GM21390 (cell line): ENCODE results near the gene NMNAT3.

Source experiments
- ATAC-seq: cut with Tn5 transposase; IDR thresholded peaks from one replicate; pipeline ENCODE4 v1.9.1; 2021; ENCODE audit not compliant: unreplicated experiment

Gene NMNAT3

GRCh38 chr3:139548801-139549200 is 129.0 kb downstream of the NMNAT3 start:
- ATAC-seq, result no peak

GRCh38 chr3:139547666-139548065 is 130.1 kb downstream of the NMNAT3 start:
- no peak for ATAC-seq

GRCh38 chr3:139546772-139547171 is 131.0 kb downstream of the NMNAT3 start:
- no peak for ATAC-seq

- ATAC-seq, result no peak
Observed at GRCh38 chr3:139541532-139542288, 136.1 kb downstream of the NMNAT3 start.

- no peak for ATAC-seq
Observed at GRCh38 chr3:139540651-139541531, 136.9 kb downstream of the NMNAT3 start.

GRCh38 chr3:139538733-139539132 is 139.0 kb downstream of the NMNAT3 start:
- no peak for ATAC-seq

GRCh38 chr3:139537795-139538621 is 139.8 kb downstream of the NMNAT3 start:
- ATAC-seq, result no peak

- no peak for ATAC-seq
Observed at GRCh38 chr3:139537361-139537760, 140.4 kb downstream of the NMNAT3 start.

GRCh38 chr3:139534992-139535879 is 142.5 kb downstream of the NMNAT3 start:
- no peak for ATAC-seq

- peak; percentile 81 for ATAC-seq
Observed at GRCh38 chr3:139534455-139534812, 143.3 kb downstream of the NMNAT3 start.

- peak; percentile 57 for ATAC-seq
Observed at GRCh38 chr3:139533781-139534454, 143.9 kb downstream of the NMNAT3 start.

GRCh38 chr3:139532976-139533375 is 144.8 kb downstream of the NMNAT3 start:
- no peak for ATAC-seq

GRCh38 chr3:139530717-139531116 is 147.1 kb downstream of the NMNAT3 start:
- ATAC-seq, result no peak

GRCh38 chr3:139529662-139530061 is 148.1 kb downstream of the NMNAT3 start:
- ATAC-seq, result no peak

- ATAC-seq, result no peak
Observed at GRCh38 chr3:139528924-139529323, 148.8 kb downstream of the NMNAT3 start.

GRCh38 chr3:139528281-139528680 is 149.5 kb downstream of the NMNAT3 start:
- no peak for ATAC-seq

- no peak for ATAC-seq
Observed at GRCh38 chr3:139527265-139527664, 150.5 kb downstream of the NMNAT3 start.

GRCh38 chr3:139526146-139526545 is 151.6 kb downstream of the NMNAT3 start:
- ATAC-seq, result no peak

GRCh38 chr3:139524841-139525636 is 152.7 kb downstream of the NMNAT3 start:
- ATAC-seq, result no peak
